ENCODE data around the gene RECK.
"Not testable (repeated sequence)": the region's sequence is repeated elsewhere in the genome, so short reads cannot be mapped to it uniquely, and the experiment has no call there.

RECK gene

DNA sequence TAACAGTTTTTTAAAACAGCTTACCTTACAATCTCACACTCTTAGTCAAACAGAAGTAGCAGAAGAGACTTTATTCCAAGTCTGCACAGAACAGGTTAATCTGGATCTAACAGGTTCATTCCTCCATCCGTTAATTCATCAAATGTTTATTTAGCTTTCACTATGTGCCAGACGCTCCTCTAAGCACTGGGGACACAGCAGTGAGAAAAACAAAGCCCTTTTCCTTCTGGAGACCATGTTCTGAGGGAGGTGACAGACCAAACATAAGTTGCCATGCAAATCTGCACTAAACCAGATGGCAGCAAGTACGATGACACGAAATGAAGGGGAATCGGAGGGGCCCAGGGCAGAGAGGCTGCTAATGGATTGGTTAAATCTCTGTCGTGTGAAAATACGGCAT, 82.8 kb downstream of the RECK start:
- no peak for DNase-seq

DNA sequence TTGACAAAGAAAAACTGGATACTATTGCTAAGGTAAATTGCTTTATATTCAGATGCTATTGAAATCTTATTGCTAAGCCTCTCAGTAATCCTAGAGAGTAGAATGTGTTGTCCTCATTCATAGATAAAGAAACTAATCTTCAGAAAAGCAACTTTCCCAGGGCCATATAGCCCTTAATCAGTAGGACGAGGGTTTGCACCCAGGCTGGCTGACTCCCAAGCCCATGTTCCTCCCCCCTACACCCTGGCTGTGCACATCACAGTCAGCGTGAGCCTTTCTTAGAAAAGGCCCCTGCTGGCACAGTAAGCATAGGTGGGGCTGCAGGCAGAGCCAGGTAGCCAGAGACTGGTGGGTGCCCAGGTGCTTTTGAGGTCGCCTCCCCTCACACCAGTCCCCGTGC, 84.0 kb downstream of the RECK start:
- DNase-seq, result no peak

DNA sequence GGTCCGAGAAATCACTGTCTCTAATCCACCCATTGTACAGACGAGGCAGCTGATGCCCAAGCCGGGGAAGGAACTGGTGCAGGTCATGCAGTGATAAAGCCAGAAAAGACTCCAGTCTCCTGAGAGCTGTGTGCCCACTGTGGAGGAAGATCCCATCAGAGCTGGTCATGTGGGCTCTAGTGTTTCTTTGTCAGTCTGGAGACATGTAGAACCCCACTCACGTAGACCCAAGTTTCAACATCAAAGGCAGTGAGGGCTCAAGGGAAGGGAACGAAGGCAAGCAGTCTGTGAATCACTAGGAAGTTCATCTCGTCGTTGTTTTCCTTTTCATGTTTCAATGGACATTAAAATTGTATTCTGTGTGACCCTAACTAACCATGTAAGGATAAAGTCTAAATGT, 85.3 kb downstream of the RECK start:
- no peak for DNase-seq

DNA sequence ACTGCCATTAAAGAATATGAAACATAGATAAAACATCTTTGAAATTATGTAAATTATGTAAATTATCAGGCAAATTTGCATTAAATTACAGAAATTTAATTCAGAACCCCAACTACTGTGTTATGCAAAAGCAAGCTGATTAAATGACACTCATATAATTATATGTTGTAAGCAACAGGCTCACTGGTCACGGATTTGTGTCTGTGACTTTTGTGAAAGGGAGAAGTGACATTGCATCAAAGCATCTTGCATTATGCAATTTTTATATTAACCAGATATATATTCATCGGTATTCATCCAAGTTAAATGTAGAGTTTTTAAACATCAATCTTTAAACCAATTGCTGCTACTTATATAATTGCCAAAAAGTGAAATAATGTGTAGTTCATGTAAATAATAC, 86.8 kb downstream of the RECK start:
- DNase-seq, result no peak

DNA sequence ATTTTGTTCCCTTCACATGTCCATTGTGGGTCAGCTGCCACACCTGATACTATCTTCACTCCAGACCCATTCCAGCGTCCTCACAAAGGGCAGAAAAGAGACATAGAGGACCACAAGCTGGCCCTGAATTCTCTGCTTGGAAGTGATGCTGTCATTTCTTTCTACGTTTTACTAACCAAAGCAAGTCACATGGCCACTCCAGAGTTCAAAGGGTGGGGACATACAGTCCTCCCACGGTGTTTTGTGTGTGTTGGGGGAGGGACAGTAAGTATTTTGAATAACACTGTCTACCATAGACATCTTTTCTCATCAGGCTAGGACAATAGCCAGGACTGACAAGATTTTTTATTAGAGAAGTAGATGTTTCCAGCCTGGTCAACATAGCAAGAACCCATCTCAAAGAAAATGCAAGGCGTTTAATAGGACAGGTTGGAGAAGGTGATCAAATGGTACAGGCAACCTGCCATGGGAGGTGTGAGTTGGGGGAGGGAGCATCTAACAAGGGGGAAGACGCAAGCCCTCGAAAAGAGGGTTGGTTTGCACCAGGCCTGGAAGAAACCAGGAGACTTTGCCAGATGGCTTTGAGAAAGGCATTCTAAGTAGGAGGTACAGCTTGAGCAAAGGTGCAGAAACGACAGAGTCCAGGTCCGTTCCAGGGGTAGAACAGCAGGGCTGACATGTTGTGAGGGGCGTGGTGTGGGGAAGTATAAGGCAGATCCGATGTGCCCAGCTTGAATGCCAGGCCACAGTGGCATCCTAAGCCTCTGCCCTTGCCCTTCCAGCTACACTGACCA, 88.5 kb downstream of the RECK start:
- no peak for DNase-seq

DNA sequence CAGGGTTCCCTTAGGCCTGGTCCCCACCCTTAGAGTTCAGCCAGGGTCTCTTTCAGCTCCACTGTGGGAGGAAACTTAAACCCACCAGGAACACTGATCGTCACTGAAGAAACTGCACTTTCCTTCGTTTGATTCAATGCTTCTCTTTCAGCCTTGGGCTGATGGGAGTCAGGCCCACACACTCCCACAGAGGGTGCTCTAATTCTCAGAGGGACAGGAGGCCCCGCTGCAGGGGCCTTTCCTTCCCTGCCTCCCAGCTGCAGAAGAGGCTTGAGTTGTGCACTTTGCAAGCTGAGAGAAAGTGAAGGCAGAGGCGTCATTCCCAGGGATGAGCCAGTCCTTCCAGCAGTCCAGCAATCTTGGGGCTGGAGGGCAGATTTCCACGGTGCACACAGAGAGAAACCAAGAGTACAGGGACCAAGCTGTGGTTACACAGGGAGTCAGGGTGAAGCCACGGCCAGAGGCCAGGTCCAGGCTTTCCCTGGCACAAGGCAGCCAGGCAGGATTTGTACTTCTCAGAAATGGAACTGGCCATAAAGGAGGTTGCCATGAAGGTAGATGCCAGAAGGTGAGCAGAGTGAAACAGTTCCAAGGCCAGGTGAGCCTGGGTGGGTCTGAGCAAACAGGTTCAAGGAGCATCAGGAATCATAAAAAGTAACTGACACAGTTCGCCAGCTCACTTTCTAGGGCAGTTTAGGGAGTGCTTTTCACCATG, 89.5 kb downstream of the RECK start:
- DNase-seq, result no peak

DNA sequence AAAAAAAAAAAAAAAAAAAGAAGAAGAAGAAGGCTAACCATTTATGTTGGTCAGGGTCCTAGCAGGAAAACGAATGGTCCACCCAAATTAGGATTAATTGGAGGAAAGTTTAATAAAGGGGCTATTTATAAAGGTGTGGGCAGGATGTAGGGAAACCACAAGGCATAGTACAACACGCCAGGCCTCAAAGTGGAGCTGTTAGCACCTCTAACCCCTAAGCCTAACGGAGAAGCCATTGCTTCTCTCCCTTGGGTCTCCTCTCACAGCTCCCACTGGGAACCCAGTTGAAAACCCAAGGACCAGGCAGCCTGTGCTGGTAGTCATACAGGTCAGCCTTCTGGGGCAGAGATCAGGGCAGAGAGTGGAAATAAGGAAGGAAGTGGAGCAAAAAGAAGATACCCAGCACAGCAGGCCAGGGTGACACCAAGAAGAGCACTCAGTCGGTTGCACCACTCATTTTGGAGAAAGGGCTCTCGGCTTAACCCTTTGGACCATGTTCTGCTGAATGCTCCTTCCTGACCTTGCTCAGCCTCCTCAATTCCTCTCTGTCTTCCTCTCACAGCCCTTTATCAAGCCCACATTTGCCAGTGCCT, 91.0 kb downstream of the RECK start:
- DNase-seq, result no peak

DNA sequence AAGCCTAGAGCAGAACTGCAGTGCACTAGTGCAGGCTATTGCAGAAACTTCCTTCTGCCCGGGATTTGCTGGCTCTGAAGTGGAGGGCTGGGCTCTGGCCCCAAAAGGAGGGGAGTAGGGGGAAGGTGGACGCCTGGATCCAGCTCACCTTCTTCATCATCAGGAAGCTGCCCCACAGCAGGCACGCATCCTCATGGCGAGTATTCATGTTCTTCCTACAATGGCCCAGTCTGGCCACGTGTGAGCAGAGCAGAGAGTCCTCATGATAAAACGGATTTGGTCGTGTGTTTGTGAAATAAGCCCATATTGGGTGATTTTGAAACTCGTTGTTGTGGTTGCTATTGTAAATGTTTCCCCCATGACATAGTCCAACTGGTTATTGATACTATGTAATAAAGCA, 91.6 kb downstream of the RECK start:
- DNase-seq, result no peak

DNA sequence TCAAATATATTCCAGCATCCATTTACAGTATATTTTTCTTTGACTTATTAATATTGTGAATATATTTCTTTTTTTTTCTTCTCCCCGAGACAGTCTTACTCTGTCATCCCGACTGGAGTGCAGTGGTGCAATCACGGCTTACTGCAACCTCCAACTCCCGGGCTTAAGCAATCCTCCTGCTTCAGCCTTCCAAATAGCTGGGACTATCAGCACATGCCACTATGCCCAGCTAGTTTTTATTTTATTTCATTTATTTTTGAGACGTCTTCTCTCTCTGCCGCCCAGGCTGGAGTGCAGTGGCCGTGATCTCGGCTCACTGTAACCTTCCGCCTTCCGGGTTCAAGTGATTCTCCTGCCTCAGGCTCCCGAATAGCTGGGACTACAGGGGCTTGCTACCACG, 92.4 kb downstream of the RECK start:
- no peak for DNase-seq

DNA sequence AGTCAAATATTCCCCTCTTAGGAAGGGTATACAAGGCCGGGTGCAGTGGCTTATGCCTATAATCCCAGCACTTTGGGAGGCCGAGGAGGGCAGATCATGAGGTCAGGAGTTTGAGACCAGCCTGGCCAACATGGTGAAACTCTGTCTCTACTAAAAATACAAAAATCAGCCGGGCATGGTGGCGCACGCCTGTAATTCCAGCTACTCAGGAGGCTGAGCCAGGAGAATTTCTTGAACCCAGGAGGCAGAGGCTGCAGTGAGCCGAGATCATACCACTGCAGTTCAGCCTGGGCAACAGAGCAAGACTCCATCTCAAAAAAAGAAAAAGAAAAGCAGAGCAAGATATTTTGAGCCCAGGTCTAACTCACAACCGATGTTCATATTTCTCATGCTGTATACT, 95.0 kb downstream of the RECK start:
- not testable (repeated sequence) for DNase-seq

DNA sequence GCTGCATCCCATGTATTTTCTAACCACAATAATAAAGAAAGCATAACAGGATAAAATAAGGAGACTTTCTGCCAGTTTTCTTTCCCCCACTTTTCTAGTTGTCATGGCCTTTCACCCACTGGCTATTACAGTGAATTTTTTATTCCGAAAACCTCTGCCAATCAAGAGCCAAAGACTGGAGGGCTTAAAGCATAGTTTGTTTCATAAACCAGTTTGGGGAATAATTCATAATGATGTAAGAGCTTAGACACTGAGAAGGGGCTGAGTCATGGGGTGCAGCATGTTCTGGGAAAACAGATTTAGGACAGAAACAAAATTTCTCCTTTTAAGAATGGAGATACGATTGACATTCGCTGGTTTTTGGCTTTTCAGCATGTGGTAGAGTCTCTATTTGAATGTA, 95.4 kb downstream of the RECK start:
- no peak for DNase-seq

DNA sequence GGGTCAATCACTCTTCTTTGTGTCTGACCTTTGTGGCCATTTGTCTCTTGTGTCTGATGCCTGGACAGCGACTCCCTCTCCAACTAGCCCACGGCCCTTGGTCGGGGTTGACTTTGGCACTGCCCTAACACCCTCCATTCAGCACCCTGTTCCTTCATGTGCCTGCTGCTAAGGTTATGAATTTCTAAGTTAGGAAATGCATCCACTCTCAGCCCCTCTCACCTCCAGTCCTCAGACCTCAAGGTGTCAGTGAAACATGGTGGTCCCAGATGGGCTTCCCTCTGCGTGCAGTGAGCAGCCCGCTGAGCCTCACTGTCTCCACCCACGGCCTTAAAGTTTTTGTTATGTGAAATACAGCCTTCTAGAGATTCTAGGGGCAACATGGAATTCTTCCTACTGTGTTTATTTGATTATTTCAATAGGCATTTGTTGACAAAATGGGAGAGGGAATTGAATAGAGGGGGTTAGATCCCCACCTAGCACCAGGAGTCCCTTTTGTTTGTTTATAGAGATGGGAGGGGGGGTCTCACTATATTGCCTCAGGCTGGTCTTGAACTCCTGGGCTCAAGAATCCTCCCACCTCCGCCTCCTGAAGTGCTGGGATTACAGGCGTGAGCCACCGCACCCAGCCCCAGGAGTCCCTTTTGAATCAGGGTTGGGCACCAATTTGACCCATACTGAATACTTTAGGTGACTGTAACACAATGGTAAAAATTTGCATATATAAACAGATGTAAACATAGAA, 98.2 kb downstream of the RECK start:
- no peak for DNase-seq

DNA sequence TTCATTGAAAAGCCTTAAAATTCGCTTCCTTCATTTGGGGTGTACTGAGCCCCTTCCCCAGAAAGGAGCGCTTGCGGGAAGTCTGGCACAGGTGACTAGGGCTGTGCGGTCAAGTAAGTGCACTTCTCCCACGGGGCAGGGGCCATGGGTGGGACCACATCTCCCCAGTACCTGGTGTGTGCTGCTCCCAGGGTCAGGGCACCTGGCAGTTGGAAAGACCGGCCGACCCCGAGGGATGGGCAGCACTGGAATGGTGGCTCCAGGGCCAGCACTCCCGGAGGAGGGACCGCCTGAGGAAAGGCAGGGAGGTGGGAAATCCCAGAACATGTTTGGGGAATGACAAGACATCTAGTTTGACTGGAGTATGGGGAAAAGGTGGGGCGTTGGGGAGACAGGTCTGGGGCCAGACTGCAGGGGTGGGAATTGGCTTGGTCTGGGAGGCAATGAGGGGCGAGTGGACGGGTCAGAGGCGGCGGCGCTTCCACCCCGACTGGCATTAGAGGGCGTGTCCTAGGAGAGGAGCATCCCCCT, 99.1 kb downstream of the RECK start:
- DNase-seq, result no peak

DNA sequence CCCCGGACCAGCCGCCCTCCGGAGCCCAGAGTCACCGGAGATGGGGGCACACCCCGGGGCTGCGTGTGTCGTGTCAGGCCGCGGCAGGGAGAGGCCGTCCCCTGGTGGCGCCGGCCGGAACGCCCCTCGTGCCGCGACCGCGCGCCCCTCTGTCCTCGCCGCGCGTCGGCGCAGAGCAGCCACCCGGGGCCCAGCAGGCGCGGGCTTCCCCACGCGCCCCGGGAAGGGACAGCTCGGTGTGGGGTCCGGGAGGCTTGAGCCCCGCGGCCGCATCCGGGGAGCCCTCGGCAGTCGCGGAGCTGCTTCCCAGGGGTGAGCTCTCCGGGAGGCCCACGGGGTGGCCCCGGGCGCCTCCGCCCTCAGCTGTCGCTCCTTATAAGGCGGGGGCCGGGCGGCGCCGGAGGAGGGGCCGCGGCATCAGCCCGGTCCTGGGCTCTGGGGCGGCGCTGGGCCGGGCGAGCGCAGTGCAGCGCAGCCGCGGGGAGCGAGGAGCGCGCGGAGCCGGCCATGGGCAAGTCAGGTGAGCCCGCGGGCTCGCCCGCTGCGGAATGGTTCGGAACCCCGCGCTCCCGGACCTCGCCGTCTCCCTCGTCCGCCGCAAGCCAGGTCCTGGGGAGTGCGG, 99.7 kb downstream of the RECK start, which contains the start of gene GLIPR2:
Gene GLIPR2, plus strand, starts transcription at position 462 of the 622 bp plus-strand sequence. Its CDS starts 46 bp downstream, at position 508.
- peak; percentile 75 for DNase-seq

DNA sequence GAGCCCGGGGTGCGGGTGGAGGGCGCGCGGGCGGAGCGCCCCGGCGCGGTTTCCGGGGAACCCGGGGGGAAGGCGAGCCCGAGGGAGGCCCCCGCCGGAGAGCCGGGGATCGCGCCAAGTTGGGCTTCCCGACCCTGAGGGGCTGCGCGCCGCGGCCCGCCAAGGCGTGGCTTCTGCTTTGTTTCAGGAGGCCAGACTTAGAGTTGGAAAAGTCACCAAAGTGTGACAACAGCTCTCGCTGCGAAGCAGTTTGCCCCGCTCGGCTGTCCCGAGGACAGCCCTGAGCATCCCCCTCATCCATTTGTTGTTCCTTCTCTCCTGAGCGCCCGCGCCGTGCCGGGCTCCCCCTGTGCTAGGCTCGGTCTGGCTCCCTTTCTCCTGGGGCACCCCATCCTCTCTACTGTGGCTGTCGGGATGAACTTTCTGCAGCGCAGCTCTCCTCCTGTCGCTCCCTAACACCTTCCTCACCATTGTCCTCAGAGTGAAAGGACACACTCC, 100.2 kb downstream of the RECK start:
- DNase-seq, result no peak

DNA sequence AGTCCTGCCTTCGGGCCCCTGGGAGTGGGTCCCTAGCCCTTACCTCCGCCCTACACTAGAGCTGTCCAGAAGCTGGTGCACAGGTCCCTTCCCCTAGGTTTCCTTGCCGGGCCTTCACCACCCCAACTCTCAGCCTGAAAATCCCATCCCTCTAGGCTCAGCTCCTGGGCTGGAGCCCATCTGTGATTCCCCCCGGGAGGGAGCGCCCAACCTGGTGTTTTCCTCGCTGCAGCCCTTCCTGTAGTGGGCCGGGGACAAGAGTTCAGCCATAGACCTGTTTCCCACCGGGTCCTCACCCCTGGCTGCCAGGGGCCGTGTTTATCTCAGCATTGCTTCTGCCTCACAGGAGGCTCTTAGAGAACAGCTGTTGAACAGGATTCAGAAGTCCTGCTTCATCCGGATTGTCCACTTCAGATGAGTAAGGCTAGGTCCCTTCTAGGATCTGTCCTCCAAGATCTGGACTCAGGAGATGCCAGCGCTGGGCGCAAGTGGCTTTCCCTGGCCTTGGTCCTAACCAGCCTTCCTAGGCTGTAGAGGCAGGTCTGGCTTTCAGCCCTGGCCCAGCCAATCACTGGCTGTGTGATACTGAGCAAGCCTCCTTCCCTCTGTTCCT, 100.8 kb downstream of the RECK start:
- no peak for DNase-seq

DNA sequence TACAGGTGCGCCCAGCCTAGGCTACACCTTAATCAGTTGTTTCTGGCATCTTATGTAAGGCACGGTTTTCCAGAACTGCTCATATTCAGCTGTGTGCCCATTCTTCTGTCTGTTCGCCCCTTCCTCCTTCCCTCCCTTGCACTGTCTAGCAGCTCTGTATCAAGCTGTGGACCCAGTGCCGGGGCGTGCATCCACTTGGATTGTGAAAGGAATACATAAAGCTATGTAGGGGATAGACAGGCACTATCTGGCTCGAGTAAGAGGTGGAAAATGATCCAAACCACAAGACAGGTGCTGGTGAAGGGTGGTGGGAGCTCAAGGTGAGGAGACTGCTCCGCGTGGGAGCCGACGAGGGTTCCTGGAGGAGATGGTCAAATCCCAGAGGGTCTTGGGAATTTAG, 101.8 kb downstream of the RECK start:
- no peak for DNase-seq

DNA sequence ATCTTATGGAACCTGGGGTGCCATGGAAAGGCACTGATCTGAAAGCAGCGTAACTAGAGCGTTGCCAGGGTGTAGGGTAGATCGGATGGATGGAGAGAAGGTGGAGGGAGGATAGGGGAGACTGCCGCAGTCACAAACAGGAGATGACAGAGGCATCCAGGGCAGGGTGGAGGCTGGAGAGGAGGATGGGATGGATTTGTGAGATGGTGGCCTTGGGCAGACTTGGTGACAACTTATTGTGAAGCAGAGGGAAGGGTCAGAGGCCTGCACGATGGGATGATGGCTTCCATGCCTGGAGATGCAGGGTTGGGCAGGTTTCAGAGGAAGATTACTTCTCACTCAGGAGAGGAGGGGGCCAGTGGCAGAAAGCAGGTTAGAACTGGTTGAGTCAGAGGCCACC, 102.2 kb downstream of the RECK start:
- DNase-seq, result no peak

DNA sequence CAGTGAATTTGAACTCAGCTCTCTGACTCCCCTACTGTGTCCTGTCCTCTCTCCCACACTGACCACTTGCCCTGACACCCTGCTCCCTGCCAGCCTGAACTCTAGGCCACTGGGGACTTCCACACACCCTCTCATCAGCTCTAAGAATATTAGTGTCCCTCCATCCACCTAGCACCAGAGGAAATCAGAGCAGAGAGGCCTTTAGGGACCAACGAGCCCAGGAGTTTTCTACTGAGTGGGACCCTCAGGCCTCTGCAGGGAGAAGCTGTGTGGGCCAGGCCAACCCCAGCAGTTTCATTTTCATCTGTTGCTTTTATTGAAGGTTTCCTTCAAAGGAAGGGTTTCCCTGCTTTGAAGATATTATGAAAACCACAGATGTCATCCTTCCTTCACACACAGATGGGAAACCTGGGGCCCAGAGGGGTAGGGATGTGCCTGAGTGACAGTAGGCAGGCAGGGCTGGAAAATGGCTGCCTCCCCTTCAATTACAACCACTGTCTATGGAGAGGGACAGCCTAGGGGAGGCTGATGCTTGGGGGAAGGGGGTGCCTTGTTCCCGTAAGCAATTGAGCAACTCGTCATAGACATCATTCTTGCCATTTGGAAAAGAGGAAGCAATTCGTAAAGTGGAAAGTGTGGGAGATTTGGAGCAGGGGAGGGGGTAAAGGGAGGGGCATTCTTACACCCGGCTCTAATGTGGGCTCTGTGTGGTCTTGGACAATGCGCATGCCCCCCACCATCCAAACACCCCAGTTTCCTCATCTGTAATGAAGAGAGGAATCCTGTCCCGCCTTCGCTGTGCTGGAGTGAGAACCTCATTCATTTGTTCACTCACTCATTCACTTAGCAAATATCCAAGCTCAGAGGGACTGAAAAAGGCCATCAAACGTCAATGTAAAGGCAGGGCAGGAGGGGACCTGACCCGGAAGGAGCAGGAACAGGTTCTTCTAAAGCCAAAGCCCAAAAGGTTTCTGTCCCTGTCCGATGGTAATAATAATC, 103.7 kb downstream of the RECK start:
- peak; percentile 35 for DNase-seq

DNA sequence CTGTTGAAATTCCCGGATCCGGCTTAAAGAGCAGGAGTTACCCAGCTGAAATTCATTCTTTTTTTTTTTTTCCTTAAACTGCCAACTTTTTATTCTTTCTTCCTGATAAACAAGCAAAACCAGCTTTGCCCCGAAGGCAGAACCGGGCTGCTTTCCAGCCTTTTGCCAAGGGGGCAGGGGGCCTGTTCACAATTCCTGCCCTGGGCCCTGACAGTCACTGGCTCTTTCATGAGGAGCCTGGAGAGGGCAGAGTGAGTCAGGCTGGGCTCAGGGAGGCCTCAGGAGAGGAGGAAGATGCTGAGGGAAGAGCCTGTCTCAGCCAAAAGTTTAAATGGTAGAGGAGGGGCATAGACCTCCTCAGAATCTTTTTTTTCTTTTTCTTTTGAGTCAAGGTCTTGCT, 104.6 kb downstream of the RECK start:
- DNase-seq, result no peak

DNA sequence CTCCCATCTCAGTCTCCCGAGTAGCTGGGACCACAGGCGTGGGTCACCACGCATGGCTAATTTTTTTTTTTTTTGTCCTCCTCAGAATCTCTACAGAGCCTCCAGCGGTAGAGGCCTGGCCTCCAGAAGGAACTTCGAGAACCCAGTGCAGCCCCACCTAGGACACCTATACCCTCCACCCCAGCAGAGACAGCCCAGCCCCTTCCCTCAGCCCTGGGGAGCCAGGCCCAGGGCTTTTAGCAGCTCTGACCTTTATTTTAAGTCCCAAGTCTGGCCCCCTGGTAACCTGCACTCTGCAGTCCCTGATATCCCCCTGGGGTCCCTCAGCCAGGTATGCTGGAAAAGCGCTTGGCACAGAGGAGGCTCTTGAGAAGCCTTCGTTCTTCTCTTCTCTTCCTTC, 105.0 kb downstream of the RECK start:
- DNase-seq, result no peak

Measured in stimulated activated CD4-positive, alpha-beta T cell treated with anti-CD3 and anti-CD28 coated beads, Interleukin-1b, Interleukin-23, amount 100 ng/mL, for 48 hours (primary cell).